ENCODE data around the gene GP1BA.

The GP1BA gene

GRCh38 chr17:4966844-4967538 is 34.9 kb downstream of the GP1BA start (continued):
- TF ChIP-seq ATF2 (tag by site-specific recombination; IDR thresholded peaks at IDR 0.05; ENCODE audit: low read depth) (no peak), SETDB1 (IDR thresholded peaks at IDR 0.05; ENCODE audit: insufficient read length, low read length) (peak; percentile 7), KLF10 (tag by site-specific recombination; IDR thresholded peaks at IDR 0.05) (no peak), ZNF549 (tag by site-specific recombination; IDR thresholded peaks at IDR 0.05) (no peak), ZNF555 (tag by site-specific recombination; conservative IDR thresholded peaks at IDR 0.05) (no peak), ZNF626 (tag by site-specific recombination; IDR thresholded peaks at IDR 0.05) (no peak), REPIN1 (tag by site-specific recombination; IDR thresholded peaks at IDR 0.05; ENCODE audit: low read depth) (no peak), ZNF580 (tag by site-specific recombination; IDR thresholded peaks at IDR 0.05) (peak; percentile 42; the same call in 1 of the 2 replicates), OVOL3 (tag by site-specific recombination; IDR thresholded peaks at IDR 0.05) (no peak), ZNF426 (tag by site-specific recombination; IDR thresholded peaks at IDR 0.05) (no peak), ZNF184 (tag by site-specific recombination; IDR thresholded peaks at IDR 0.05) (no peak), ZNF274 (IDR thresholded peaks at IDR 0.05; ENCODE audit: low read length) (no peak), ZNF274 (tag by site-specific recombination; IDR thresholded peaks at IDR 0.05; ENCODE audit: borderline replicate concordance) (no peak), ZNF248 (tag by site-specific recombination; IDR thresholded peaks at IDR 0.05) (no peak), ZBTB26 (tag by site-specific recombination; optimal IDR thresholded peaks at IDR 0.05) (peak; percentile 36), ZNF211 (tag by site-specific recombination; IDR thresholded peaks at IDR 0.05; ENCODE audit: low read depth) (no peak), ZNF768 (tag by site-specific recombination; IDR thresholded peaks at IDR 0.05) (no peak), MZF1 (tag by site-specific recombination; IDR thresholded peaks at IDR 0.05; ENCODE audit: borderline replicate concordance) (no peak), YY2 (tag by site-specific recombination; IDR thresholded peaks at IDR 0.05) (no peak), ZNF548 (tag by site-specific recombination; IDR thresholded peaks at IDR 0.05) (no peak), KLF1 (tag by site-specific recombination; IDR thresholded peaks at IDR 0.05) (peak; percentile 86), ZNF19 (tag by site-specific recombination; IDR thresholded peaks at IDR 0.05; ENCODE audit: low read depth) (no peak), INSM2 (tag by site-specific recombination; IDR thresholded peaks at IDR 0.05) (0 out of 2 replicates have a peak, but pooled peaks have one; percentile 10), SP2 (tag by site-specific recombination; IDR thresholded peaks at IDR 0.05) (peak; percentile 100), ZEB2 (tag by site-specific recombination; IDR thresholded peaks at IDR 0.05) (peak; percentile 41), KLF16 (tag by site-specific recombination; IDR thresholded peaks at IDR 0.05) (peak; percentile 32; the same call in 1 of the 2 replicates), HOXC10 (CRISPR knock-in tag; IDR thresholded peaks at IDR 0.05) (no peak), ZNF311 (tag by site-specific recombination; IDR thresholded peaks at IDR 0.05; ENCODE audit: borderline replicate concordance) (no peak), ZNF645 (tag by site-specific recombination; IDR thresholded peaks at IDR 0.05) (no peak), BCL11B (tag by site-specific recombination; IDR thresholded peaks at IDR 0.05; ENCODE audit: low read depth) (peak; percentile 95), GFI1B (tag by site-specific recombination; IDR thresholded peaks at IDR 0.05) (0 out of 2 replicates have a peak, but pooled peaks have one; percentile 21), ZNF138 (tag by site-specific recombination; IDR thresholded peaks at IDR 0.05; ENCODE audit: borderline replicate concordance) (no peak), ZBTB44 (tag by site-specific recombination; IDR thresholded peaks at IDR 0.05) (no peak)

All from HEK293 (cell line).